Measurements from ENCODE around the gene HDAC4.

The HDAC4 gene

DNA sequence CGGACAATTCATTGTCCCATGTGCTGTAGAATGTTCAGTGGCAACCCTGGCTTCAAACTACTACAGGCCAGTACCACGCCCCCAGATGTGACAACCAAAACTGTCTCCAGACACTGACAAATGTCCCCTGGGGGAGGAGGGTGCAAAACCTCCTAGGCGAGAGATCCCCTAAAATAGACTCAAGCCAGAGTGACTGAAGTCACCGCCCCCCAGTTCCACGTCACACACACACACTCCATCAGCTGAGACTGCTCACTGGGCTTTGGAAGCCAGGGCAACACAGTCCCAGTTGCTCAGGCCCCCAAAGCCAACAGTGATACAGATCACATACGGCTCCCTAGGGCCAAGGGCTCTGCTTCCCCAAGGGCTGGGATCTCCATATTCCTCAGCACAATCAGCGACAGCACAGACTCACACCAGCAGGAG, 19.1 kb downstream of the HDAC4 start:
- DNase-seq: no peak

DNA sequence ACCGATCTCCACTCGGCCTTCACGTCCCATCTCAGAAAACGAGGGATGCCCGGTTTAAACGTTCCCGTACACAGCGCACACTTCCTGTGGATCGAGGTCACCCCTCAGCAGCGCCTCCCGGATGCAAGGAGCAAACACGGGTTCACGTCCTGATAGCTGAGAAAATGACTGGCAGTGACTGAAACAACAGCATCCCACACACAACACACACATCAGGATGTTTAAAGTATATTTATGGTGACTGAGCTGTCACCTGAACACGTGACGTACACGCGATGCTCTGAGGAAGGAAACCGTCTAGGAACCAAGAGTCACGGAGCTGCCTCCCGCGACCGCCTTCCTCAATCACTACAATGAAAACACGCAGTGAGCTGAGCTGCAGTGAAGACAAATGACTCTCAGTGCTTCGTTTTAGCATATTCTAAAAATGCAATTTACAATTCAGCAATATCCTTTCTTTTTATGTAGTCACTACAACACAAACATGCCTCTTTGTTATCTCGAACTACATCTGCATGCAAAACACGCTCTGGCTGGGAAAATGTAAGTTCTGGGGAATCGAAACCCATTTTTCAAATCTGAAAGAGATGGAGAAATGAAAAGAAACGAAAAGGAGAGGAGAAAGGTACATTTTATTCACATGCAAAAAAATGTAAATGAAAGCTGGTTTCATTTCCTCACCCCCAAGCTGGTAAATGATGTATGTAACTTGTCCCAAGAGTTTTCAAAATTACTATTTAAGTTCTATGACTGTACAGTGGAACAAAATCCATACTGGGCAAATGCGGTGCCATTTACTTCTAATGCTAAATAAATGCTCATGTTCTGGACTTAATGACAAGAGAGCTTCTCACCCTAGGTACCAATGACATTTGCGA, 19.8 kb downstream of the HDAC4 start:
- no peak for DNase-seq

DNA sequence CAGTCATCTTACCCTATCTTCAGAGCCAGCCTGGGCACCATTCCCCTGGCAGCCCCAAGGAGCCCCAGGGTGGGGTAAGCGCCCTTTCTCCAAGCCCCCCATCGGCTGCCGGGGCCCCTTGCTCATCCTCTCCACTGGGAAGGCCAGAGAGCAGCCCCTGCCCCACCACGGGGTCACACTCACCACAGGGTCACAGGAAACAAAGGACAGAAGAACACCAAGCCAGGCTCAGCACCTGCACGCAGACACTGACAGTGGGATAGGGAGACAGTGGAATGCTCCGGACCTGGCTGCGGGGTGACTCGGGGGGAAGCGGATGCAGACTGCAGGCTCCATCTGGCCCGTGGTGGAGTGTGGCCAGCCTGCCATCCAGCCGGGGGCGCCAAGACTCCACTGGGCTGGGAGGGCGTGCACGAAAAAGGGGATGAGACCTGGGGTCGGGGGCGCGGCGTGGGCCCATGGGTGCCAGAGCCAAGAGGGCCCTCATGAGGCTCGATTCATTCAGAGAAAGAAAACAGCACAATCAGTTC, 21.1 kb downstream of the HDAC4 start:
- no peak for DNase-seq

DNA sequence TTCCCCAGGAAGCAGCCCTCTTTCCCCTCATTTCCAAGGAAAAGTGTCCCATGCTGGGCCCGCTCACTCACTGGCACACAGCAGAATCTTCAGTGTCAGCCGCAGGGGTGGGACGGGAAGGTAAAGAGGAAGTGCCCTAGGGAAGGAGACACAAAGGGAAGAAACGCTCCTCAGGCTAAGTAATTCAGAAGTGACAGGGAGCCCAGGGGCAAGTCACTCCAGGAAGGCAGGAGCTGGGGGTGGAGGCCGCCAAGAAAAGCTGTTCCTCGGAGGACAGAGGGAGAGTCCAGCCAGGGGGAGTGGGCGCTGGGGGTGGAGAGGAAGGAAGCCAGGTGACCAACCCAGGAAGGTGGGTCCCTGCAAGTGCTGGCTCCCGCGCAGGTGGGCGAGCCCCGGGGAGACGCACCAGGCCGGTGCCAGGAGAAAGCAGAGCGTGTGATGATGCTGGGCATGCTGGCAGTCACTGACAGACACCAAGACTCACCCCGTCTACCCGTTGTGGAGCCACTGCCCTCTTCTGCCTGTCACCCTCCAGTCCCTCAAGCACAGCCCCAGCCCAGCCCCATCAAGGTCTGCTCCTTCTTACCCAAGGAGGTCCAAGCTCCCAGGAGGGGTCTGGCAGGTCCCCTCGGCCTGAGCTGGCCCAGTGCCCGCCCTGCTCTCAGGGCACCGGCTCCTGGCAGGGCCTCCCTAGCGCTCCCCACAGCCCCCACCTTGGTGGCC, 21.7 kb downstream of the HDAC4 start:
- DNase-seq: no peak

DNA sequence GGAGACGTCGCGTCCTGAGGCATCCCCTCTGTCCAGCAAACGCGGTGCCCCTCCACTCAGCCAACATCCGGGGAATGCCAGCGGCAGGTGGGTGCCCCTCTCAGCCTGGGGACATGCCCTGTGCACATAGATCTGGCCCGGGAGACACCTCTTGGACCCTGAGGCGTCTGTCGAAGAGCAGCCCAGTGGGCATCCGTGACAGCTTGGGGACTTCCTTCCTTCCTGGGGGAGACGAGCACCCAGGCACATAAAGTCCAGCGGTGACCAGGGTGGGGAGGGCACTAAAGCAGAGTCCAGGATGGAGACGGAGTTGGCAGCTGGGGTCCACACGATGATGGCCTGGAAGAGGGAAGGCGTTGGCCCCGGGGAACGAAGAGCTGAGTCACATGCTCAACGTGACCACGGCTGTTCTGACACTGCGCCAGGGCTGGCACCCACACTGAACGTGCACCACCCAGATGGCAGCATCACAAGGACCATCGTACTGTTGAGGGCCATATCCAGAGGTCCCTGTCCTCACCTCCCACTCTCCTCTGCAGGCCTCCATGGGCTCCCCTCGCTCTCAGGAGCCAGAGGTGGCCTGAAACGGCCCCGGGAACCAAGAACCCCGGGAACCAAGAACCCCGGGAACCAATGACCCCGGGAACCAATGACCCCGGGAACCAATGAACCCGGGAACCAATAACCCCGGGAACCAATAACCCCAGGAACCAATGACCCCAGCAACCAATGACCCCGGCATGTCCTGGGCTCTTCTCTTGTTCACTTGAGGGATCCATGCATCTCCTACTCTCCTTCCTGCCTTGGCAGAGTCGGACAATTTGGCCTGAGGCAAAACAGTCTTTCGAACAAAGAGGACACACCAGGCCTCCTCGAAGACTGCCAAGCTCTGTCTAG, 22.6 kb downstream of the HDAC4 start:
- DNase-seq: no peak

DNA sequence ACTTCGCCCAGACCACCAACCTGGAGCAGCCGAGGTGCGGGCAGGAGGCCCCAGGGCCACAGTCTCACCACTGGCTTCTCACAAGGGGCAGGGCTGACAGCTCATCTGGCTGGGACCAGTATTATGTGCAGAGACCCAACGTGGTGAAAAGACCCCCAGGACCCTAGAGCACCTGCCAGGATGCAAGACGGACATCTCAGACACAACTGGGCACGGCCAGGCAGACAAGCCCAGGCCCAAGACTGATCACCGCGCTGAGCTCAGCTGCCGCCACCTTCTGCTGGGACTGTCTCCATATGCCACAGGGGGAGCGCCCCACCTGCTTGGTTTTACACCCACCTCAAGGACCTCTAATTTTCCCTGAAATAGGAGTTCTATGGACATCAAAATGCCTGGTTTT, 23.2 kb downstream of the HDAC4 start:
- no peak for DNase-seq

DNA sequence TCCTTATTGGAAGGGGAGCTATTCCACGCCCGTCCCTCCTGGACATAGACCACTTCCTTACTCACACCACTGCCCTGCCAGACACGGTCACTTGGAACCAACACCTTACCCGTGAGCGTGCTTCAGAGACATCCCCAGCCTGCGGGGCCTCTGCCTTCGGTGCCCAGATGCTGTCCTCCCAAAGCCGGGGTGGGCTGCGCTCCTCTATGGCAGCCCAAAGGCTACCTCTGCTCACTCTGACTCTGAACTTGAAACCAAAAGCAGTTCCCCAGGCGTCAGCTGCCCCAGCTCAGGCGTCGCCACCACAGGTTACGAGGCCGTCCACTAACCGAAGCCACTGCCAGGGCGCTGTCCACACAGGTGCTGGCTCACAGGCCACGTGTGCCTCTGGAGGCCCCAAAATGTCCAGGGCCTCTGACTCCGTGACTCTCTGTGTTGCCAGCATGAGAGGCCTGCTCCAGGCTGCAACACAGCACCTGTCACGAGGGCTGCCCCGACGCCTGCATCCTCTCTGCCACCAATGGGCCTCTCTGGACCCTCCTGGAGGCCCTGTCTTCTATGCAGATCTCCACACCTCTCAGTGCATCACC, 23.8 kb downstream of the HDAC4 start:
- no peak for DNase-seq

DNA sequence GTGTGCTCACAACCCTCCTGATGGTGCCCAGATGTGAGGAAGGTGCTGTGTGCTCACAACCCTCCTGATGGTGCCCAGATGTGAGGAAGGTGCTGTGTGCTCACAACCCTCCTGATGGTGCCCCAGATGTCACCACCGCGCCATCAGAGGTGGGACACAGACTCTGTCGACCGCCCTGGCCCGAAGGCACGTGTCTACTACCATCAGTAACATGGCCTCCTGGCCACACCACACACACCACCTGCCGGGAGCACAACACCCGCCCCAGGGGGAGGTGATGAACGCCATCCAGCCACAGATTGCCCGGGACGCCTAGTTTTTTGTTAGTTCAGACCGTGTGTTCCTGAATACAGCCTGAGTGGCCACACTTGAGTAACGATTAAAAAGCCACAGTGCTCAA, 24.5 kb downstream of the HDAC4 start:
- no peak for DNase-seq

DNA sequence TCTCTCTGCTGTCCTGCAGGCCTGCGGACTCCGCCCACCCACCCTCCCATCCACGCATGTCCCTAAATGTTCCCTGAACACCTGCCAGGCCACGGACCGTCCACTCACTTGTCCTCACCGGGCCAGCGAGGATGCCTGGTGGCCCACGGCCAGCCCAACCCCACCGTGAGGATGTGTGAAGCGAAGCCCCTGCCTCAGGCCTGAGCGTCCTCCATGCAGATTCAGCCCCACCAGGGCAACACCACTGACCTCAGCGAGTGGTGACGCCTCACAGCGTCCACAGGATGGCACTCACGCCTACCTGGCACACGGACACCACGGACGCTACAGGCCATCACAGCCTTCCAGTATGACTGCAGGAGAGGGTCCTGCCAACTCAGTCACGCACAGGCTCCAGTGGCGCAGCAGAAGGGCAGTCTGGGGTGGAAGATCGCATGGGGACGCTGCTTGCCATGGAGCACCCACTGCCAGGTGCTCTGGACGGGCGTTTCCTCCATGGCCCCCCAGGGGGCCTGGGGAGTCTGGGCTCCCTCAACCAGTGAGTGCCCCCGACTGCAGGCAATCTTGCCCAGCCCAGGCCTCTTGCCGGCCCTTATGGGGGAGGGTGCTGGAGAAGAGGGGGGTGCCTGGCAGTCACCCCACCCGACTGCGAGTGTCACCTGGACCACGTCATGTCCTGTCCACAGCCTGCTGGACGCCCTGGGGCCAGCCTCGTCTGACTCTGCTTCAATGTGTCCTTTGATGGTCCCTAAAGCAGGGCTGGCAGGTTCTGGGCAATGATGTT, 25.4 kb downstream of the HDAC4 start:
- no peak for DNase-seq

DNA sequence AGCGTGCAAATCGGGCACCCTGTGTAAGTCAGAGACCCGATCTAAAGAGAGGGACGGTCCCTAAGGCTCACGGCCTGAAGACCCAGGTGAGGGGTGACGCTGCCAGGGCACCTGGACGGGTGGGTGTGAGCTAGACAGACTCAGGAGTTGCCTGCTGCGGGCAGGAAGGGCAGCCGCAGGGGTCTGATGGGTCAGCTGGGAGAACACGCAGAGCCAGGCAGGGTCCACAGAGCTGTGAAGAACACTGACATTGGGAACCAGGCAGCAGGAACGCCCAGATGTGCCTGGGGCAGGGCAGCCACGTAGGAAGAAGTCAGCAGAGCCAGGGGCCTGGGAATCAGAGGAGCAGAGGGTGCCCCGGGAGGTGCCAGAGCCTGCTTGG, 25.9 kb downstream of the HDAC4 start:
- no peak for DNase-seq

DNA sequence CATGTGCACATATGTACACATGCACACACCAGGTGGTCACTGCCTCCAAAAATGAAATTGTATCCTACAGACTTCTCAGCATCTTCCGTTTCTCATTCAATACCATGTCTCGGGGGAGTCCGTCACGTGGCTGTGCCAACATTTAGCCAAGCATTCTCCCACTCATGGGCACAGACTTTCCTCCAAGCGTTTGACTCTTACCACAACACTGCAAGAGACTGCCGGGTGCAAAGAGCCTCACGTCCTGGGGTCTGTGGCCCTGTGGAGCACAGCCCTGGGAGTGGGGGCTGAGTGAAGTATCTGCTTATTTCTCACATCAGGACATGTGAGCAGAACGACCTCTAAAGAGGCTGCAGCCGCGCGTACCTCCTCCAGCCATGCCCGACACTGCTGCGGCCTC, 28.0 kb downstream of the HDAC4 start:
- no peak for DNase-seq

DNA sequence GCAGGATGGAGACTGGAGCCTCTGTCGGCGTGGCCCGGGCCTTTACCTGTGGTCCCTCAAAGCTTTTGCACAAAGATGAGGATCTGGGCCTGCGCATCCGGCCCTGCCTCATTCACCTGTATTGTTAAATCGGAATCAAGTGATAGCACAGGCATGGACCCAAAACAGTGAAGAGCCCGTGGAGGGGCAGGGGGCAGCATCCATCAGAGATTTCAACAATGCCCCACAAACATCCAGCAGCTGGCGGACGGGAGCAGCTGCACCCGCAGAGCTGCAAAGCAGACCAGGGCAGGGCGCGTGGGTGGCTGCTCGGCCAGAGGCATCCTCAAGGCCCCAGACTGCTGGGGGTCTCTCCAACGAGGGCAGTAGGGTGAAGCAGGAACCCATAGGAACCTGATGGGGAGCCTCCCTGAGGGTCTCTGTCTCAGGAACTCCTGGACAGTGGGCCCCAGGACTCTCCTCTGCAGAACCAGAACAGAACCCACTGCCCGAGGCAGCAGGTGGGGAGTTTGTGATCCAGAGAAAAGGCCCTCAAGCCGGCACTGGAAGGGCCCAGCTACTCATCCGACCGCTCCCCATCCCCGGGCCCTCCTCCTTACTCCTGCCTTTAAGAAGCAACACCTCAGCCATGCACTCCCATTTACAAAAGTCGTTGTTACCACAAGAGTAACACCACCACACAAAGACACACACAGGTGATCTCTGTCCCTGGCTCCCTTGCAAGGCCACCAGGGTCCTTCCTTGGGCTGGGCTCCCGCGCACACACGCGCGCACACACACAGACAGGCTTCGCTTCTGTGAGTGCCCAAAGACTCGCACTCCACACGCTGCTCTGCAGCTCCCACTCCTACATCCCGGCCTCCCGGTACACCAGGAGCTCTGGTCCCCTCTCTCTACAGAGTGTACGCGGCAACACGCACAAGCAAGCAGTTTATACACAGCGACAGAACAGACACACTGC, 28.8 kb downstream of the HDAC4 start:
- DNase-seq: no peak

DNA sequence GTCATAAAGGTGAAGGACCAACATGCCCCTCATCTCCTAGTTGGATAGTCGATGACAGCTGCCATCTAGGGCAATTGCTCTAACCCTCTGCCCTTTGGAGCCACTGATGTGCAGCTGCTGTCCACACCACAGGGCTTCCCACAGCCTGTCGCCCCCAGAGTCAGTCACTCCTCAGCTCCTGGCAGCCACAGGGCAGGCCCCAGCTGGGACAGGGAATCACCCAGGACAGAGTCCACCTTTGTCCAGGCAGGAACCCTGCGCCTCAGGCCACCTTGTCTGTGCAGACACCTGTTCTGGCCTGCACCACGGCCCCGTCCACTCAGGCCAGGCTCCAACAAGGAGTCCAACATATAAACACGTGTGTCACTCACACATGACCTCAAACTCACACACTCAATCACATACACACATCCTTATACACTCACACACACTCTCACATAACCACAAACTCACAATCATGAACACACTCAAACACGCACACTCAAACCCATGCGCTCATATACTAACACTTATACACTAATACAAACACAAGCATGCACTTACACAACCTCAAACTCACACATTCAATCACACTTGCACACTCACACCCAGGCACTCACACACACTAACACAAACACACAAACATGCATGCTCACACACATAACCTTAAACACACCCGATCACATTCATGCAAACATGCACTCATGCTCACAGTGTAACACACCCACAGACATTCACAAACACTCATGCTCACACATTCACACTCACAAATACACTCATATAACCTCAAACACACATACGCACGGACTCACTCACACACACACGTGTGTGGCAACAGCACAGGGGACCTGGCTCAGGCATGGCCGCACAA, 29.7 kb downstream of the HDAC4 start:
- DNase-seq: no peak

DNA sequence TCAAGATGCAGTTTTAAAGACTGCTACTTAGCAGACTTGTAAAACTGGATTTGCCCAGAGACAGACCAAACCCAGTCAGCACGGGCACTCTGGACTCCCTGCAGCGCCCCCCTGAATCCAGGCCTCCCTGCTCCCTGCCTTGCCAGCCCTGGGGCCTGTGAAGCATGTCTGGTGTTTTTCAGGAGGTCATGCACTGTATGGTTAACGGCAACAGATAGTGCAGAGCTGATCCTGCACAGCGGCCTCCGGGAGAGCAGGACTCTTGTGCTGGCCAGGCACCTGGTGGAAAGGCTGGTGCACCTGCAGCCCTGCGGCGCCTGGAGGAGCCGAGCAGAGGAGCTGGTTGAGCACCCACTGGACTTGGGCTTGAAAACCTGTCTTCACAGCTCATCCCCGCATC, 30.4 kb downstream of the HDAC4 start:
- DNase-seq: no peak

DNA sequence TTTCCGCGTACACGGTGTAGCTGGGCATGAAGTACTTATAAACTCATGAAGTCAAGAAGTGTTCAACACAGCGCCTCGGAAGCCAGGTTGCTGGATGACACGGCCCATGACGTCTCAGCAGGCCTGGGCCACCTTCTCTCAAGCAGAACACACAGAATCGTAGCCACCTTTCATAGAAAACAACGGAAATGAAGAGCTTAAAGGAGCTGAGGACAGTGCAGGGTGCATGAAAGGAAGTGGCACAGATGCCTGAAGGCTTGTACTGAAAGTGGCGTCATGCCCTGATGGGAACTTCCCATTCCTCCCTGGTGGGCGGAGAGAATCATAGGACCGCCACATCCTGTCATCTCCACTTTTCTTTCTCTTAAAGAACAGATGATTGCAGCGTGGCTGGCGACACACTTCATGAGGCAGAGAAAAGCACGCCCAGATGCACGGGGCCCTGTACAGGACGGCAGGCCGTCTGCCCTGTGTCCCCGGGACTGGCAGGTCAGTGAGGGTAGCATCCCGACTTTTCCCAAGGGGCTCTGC, 31.1 kb downstream of the HDAC4 start:
- DNase-seq: no peak

DNA sequence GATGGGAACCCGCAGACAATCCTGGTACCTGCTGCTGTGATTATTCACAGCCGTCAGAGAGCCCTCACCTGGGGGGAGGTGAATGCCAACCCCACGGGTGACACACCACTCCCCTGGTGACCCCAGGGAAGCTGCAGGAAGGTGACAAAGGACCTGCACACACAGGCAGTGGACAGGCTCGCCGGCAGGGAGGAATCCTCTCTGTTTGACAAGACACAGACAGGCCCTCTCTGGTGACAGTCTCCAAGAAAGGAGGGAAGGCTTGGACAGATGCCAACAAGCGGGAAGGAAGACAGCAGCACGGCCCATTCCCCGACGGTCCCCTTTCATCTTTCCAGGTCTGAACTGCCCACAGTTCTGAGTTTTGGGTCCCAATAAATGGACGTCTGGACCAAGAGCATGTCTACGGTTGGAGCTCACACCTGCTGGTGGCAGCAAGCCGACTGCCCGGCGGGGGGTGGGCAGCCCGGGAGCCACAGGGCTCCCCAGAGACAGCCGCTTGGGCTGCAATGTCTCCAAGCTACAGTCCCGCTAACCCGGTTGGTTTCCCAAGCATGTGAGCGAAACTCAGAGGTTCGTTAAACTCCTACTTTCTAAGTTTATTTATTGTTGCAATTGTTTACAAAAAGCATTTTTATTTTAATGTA, 31.8 kb downstream of the HDAC4 start:
- no peak for DNase-seq

DNA sequence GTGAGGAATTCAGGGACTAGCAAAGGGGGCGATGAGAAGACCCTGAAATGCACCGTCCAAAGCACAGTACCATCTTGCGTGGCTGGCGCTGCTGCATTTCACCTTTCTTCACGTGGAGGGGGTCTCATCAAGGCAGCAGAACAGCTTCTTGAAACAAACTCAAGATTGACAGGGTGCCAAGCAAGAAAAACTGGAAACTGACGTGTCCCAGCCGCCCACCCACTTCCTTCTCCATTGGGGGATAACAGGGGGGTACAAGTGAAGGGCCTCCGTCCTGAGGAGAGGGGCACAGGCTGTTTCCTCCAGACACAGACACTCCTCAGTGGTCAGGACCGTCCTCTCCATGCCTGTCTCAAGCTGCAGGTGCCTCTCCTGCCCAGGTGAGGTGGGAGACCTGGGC, 32.5 kb downstream of the HDAC4 start:
- DNase-seq: no peak

DNA sequence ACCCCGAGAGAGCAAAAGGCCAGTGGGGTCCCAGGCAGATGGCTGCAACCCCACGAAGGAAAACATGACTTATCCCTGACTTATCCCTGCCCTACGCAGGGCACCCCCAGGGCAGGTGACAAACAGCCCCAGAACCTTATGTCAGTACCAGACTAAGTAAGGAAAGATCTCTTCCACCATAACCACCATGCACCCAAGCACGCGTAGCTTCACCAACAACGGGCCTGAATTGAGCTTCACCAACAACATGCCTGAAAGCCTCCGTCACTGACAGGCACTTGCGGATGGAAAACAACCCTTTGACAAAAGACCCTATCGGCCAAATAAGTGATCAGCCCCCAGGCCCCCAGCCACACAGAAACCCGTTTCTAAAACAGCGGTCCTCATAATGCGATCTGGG, 34.1 kb downstream of the HDAC4 start:
- DNase-seq: no peak
